ENCODE data around the gene TBC1D7.

TBC1D7 gene

GRCh38 chr6:13296536-13296997, 31.8 kb downstream of the TBC1D7 start:
- Mint-ChIP-seq H3K36me3 (peaks cover 22% of the 10 kb centered on the region), H3K4me1 (peaks cover 2% of the 10 kb centered on the region), H3K4me3 (no peak overlapping the region), H3K9me3 (no peaks in the 10 kb centered on the region), H3K27ac (no peak overlapping the region)
- DNase-seq (ENCODE audit: low spot score in 2 of 2), result no peak
- no peak for ATAC-seq

GRCh38 chr6:13295576-13295975, 32.8 kb downstream of the TBC1D7 start:
- no peak overlapping the region for H3K27ac Mint-ChIP-seq
- no peak for DNase-seq (ENCODE audit: low spot score in 2 of 2)
- no peak overlapping the region for H3K4me3 Mint-ChIP-seq
- H3K9me3 Mint-ChIP-seq, result no peaks in the 10 kb centered on the region
- H3K4me1 Mint-ChIP-seq, result no peaks in the 10 kb centered on the region
- H3K36me3 Mint-ChIP-seq, result peaks cover 21% of the 10 kb centered on the region
- ATAC-seq, result no peak

- no peak for ATAC-seq
Observed at GRCh38 chr6:13294499-13295069, 33.8 kb downstream of the TBC1D7 start.

GRCh38 chr6:13292774-13293173, 35.6 kb downstream of the TBC1D7 start:
- no peaks in the 10 kb centered on the region for H3K4me1 Mint-ChIP-seq
- no peak overlapping the region for H3K4me3 Mint-ChIP-seq
- no peaks in the 10 kb centered on the region for H3K9me3 Mint-ChIP-seq
- ATAC-seq (no peak), DNase-seq (ENCODE audit: low spot score in 2 of 2) (no peak)
- peaks cover 18% of the 10 kb centered on the region for H3K36me3 Mint-ChIP-seq
- H3K27ac Mint-ChIP-seq, result no peak overlapping the region

More at GRCh38 chr6:13294499-13295069, 33.8 kb downstream of the TBC1D7 start:
- Mint-ChIP-seq H3K4me3 (no peak overlapping the region), H3K4me1 (no peaks in the 10 kb centered on the region), H3K27ac (no peak overlapping the region), H3K36me3 (peaks cover 18% of the 10 kb centered on the region), H3K9me3 (no peaks in the 10 kb centered on the region)
- no peak for DNase-seq (ENCODE audit: low spot score in 2 of 2)

GRCh38 chr6:13290335-13290734, 38.0 kb downstream of the TBC1D7 start:
- DNase-seq (ENCODE audit: low spot score in 2 of 2) (no peak), ATAC-seq (no peak)
- Mint-ChIP-seq H3K4me1 (no peaks in the 10 kb centered on the region), H3K36me3 (peaks cover 18% of the 10 kb centered on the region), H3K4me3 (no peak overlapping the region), H3K9me3 (no peaks in the 10 kb centered on the region), H3K27ac (no peak overlapping the region)

GRCh38 chr6:13289789-13290318, 38.5 kb downstream of the TBC1D7 start:
- Mint-ChIP-seq H3K36me3 (peaks cover 15% of the 10 kb centered on the region), H3K27ac (no peak overlapping the region)

GRCh38 chr6:13288969-13289391, 39.4 kb downstream of the TBC1D7 start:
- no peaks in the 10 kb centered on the region for H3K4me1 Mint-ChIP-seq
- ATAC-seq (no peak), DNase-seq (ENCODE audit: low spot score in 2 of 2) (no peak)
- H3K36me3 Mint-ChIP-seq, result peaks cover 11% of the 10 kb centered on the region
- no peaks in the 10 kb centered on the region for H3K9me3 Mint-ChIP-seq
- H3K4me3 Mint-ChIP-seq, result no peak overlapping the region
- H3K27ac Mint-ChIP-seq, result no peak overlapping the region

More at GRCh38 chr6:13289789-13290318, 38.5 kb downstream of the TBC1D7 start:
- no peak overlapping the region for H3K4me3 Mint-ChIP-seq
- ATAC-seq (no peak), DNase-seq (ENCODE audit: low spot score in 2 of 2) (no peak)
- no peaks in the 10 kb centered on the region for H3K4me1 Mint-ChIP-seq
- H3K9me3 Mint-ChIP-seq, result no peaks in the 10 kb centered on the region

GRCh38 chr6:13288481-13288880, 39.9 kb downstream of the TBC1D7 start:
- Mint-ChIP-seq H3K4me3 (no peak overlapping the region), H3K27ac (no peak overlapping the region), H3K9me3 (no peaks in the 10 kb centered on the region), H3K4me1 (no peaks in the 10 kb centered on the region), H3K36me3 (peaks cover 6% of the 10 kb centered on the region)
- ATAC-seq, result no peak
- no peak for DNase-seq (ENCODE audit: low spot score in 2 of 2)

- ATAC-seq (no peak), DNase-seq (ENCODE audit: low spot score in 2 of 2) (no peak)
- Mint-ChIP-seq H3K27ac (no peak overlapping the region), H3K36me3 (peaks cover 6% of the 10 kb centered on the region), H3K4me3 (no peak overlapping the region), H3K4me1 (no peaks in the 10 kb centered on the region), H3K9me3 (no peaks in the 10 kb centered on the region)
Observed at GRCh38 chr6:13287104-13287503, 41.2 kb downstream of the TBC1D7 start.

GRCh38 chr6:13286181-13286580, 42.2 kb downstream of the TBC1D7 start:
- Mint-ChIP-seq H3K4me3 (no peak overlapping the region), H3K27ac (no peak overlapping the region), H3K9me3 (no peaks in the 10 kb centered on the region), H3K4me1 (no peaks in the 10 kb centered on the region), H3K36me3 (peaks cover 6% of the 10 kb centered on the region)
- DNase-seq (ENCODE audit: low spot score in 2 of 2), result no peak
- ATAC-seq, result no peak

GRCh38 chr6:13285705-13286104, 42.6 kb downstream of the TBC1D7 start:
- H3K4me3 Mint-ChIP-seq, result no peak overlapping the region
- H3K27ac Mint-ChIP-seq, result no peak overlapping the region

GRCh38 chr6:13284646-13285045, 43.7 kb downstream of the TBC1D7 start:
- H3K27ac Mint-ChIP-seq, result no peak overlapping the region
- no peak for DNase-seq (ENCODE audit: low spot score in 2 of 2)
- ATAC-seq, result no peak
- H3K9me3 Mint-ChIP-seq, result no peaks in the 10 kb centered on the region
- H3K4me1 Mint-ChIP-seq, result no peaks in the 10 kb centered on the region
- no peaks in the 10 kb centered on the region for H3K36me3 Mint-ChIP-seq
- H3K4me3 Mint-ChIP-seq, result no peak overlapping the region

More at GRCh38 chr6:13285705-13286104, 42.6 kb downstream of the TBC1D7 start:
- H3K9me3 Mint-ChIP-seq, result no peaks in the 10 kb centered on the region
- no peaks in the 10 kb centered on the region for H3K4me1 Mint-ChIP-seq
- H3K36me3 Mint-ChIP-seq, result peaks cover 6% of the 10 kb centered on the region
- ATAC-seq, result no peak
- no peak for DNase-seq (ENCODE audit: low spot score in 2 of 2)

- no peak for DNase-seq (ENCODE audit: low spot score in 2 of 2)
- H3K36me3 Mint-ChIP-seq, result no peaks in the 10 kb centered on the region
- no peak overlapping the region for H3K4me3 Mint-ChIP-seq
- no peak for ATAC-seq
- no peak overlapping the region for H3K27ac Mint-ChIP-seq
- H3K4me1 Mint-ChIP-seq, result no peaks in the 10 kb centered on the region
- H3K9me3 Mint-ChIP-seq, result no peaks in the 10 kb centered on the region
Observed at GRCh38 chr6:13283331-13283730, 45.0 kb downstream of the TBC1D7 start.

GRCh38 chr6:13282393-13283069, 45.8 kb downstream of the TBC1D7 start:
- DNase-seq (ENCODE audit: low spot score in 2 of 2) (no peak), ATAC-seq (peak; percentile 72)
- Mint-ChIP-seq H3K9me3 (no peaks in the 10 kb centered on the region), H3K4me3 (no peak overlapping the region), H3K36me3 (no peaks in the 10 kb centered on the region), H3K27ac (no peak overlapping the region), H3K4me1 (peaks cover 3% of the 10 kb centered on the region)

- no peak overlapping the region for H3K4me3 Mint-ChIP-seq
Observed at GRCh38 chr6:13281686-13282085, 46.7 kb downstream of the TBC1D7 start.

GRCh38 chr6:13280254-13280653, 48.1 kb downstream of the TBC1D7 start:
- ATAC-seq (no peak), DNase-seq (ENCODE audit: low spot score in 2 of 2) (no peak)
- H3K4me3 Mint-ChIP-seq, result no peak overlapping the region
- H3K9me3 Mint-ChIP-seq, result no peaks in the 10 kb centered on the region
- peaks cover 4% of the 10 kb centered on the region for H3K4me1 Mint-ChIP-seq
- H3K36me3 Mint-ChIP-seq, result no peaks in the 10 kb centered on the region
- H3K27ac Mint-ChIP-seq, result no peak overlapping the region

More at GRCh38 chr6:13281686-13282085, 46.7 kb downstream of the TBC1D7 start:
- Mint-ChIP-seq H3K9me3 (no peaks in the 10 kb centered on the region), H3K4me1 (peaks cover 4% of the 10 kb centered on the region), H3K27ac (no peak overlapping the region), H3K36me3 (no peaks in the 10 kb centered on the region)
- ATAC-seq (no peak), DNase-seq (ENCODE audit: low spot score in 2 of 2) (no peak)
